H1 (cell line): Measurements from ENCODE around the gene FOXA2. TPM values are rescaled to one million over a fixed set of nuclear protein-coding genes. Genes with fewer than 3 reads are reported as not detected.

ENCODE experiments used
- CTCF ChIA-PET: fragments of 300-600 bp; sonication (Branson Sonifier 250); formaldehyde crosslinking; loops from one replicate; lab custom pipeline; 2021; ENCODE audit not compliant: partially characterized antibody; lab: Charles Lee
- POLR2A ChIA-PET: fragments of 300-600 bp; sonication (Branson Sonifier 250); formaldehyde crosslinking; loops from one replicate; lab custom pipeline; 2021; ENCODE audit warnings: inconsistent platforms; ENCODE audit not compliant: partially characterized antibody; lab: Charles Lee
- DNase-seq, 2 experiments: peaks; one replicate each; pipeline versions ENCODE4 v3.0.0 to v3.0.0-alpha.2; 2010 to 2022; ENCODE audit warnings: low spot score in 2 of 2, low read depth in 1 of 2, mixed read lengths in 1 of 2
- FAIRE-seq: peaks from 2 replicates; lab custom pipeline; 2011; peaks lifted over from hg19 to GRCh38; lab: Jason Lieb, UNC
- H2AFZ ChIP-seq: 2 replicates; pipeline ENCODE4 v1.8.1; 2012; ENCODE audit warnings: low read length, inconsistent platforms
- H2AK5ac ChIP-seq: 2 replicates; pipeline ENCODE4 v1.6.1; 2013; ENCODE audit warnings: low read depth, low read length
- H2BK120ac ChIP-seq: replicated peaks from 2 replicates; pipeline ENCODE3; 2013; ENCODE audit warnings: low read depth, low read length, inconsistent platforms
- H2BK12ac ChIP-seq: 2 replicates; pipeline ENCODE4 v1.6.1; 2013; ENCODE audit warnings: low read depth, low read length
- H2BK15ac ChIP-seq: 2 replicates; pipeline ENCODE4 v1.6.1; 2013; ENCODE audit warnings: low read length
- H2BK20ac ChIP-seq: 2 replicates; pipeline ENCODE4 v1.6.1; 2013; ENCODE audit warnings: low read length
- H2BK5ac ChIP-seq: 2 replicates; pipeline ENCODE4 v1.6.1; 2013; ENCODE audit warnings: low read depth, low read length
- H3K14ac ChIP-seq: 2 replicates; pipeline ENCODE4 v1.6.1; 2013; ENCODE audit warnings: inconsistent platforms; ENCODE audit not compliant: insufficient read length
- H3K18ac ChIP-seq: 2 replicates; pipeline ENCODE4 v1.6.1; 2013; ENCODE audit warnings: low read length; ENCODE audit errors: extremely low read depth
- H3K23ac ChIP-seq: 2 replicates; pipeline ENCODE4 v1.6.1; 2013; ENCODE audit warnings: inconsistent platforms; ENCODE audit not compliant: insufficient read length
- H3K23me2 ChIP-seq: 2 replicates; pipeline ENCODE4 v1.6.1; 2013; ENCODE audit warnings: low read depth, low read length
- H3K27ac ChIP-seq: 2 replicates; pipeline ENCODE4 v1.6.1; 2011; ENCODE audit warnings: low read depth, low read length, inconsistent platforms
- H3K27me3 ChIP-seq, 4 experiments: replicated peaks in 1 of 4; 1 replicate in 1 of 4; 2 replicates in 3 of 4; pipeline versions ENCODE4 v1.6.1 to v1.8.1; 2011 to 2013; ENCODE audit warnings: low read length in 3 of 4, mild to moderate bottlenecking in 3 of 4, inconsistent platforms in 2 of 4, mixed read lengths in 2 of 4, moderate library complexity in 1 of 4; ENCODE audit not compliant: control insufficient read depth in 3 of 4, insufficient read depth in 3 of 4; ENCODE audit errors: extremely low read depth in 1 of 4
- H3K36me3 ChIP-seq, 4 experiments: 2 replicates each; pipeline versions ENCODE4 v1.6.1 to v1.8.1; 2011 to 2013; ENCODE audit warnings: mild to moderate bottlenecking in 4 of 4, low read length in 3 of 4, moderate library complexity in 2 of 4, control low read depth in 1 of 4, inconsistent platforms in 1 of 4; ENCODE audit not compliant: insufficient read depth in 4 of 4, control insufficient read depth in 2 of 4
- H3K4ac ChIP-seq: replicated peaks from 2 replicates; pipeline ENCODE3; 2013; ENCODE audit warnings: low read length, low read depth, mixed read lengths, inconsistent platforms; ENCODE audit not compliant: insufficient read length
- H3K4me1 ChIP-seq, 4 experiments: replicated peaks in 1 of 4; 1 replicate in 1 of 4; 2 replicates in 3 of 4; pipeline versions ENCODE4 v1.6.1 to v1.8.1; 2011 to 2013; ENCODE audit warnings: low read length in 3 of 4, inconsistent platforms in 2 of 4, mixed read lengths in 1 of 4; ENCODE audit not compliant: insufficient read depth in 4 of 4, control insufficient read depth in 3 of 4
- H3K4me2 ChIP-seq, 2 experiments: 2 replicates each; pipeline versions ENCODE4 v1.6.1 to v1.8.1; 2011 to 2013; ENCODE audit warnings: low read depth in 2 of 2, low read length in 2 of 2, control low read depth in 1 of 2, inconsistent platforms in 1 of 2, mild to moderate bottlenecking in 1 of 2; ENCODE audit not compliant: insufficient read depth in 1 of 2
- H3K4me3 ChIP-seq, 4 experiments: fragments of 200-600, 300-600 bp in 1 of 4; sonication (generic), shearing (Covaris generic), sonication (Bioruptor Twin) in 1 of 4; 2 replicates each; pipeline versions ENCODE4 v1.5.1 to v1.8.1; 2011 to 2016; ENCODE audit warnings: low read length in 4 of 4, low read depth in 3 of 4, control low read depth in 2 of 4, inconsistent platforms in 2 of 4, mild to moderate bottlenecking in 2 of 4, mixed read lengths in 1 of 4, moderate library complexity in 1 of 4; ENCODE audit not compliant: insufficient read depth in 2 of 4; ENCODE audit errors: extremely low read depth in 1 of 4
- H3K56ac ChIP-seq: replicated peaks from 2 replicates; pipeline ENCODE3; 2013; ENCODE audit warnings: low read depth, mild to moderate bottlenecking, mixed read lengths, low read length, inconsistent platforms; ENCODE audit not compliant: insufficient read length
- H3K79me1 ChIP-seq: 2 replicates; pipeline ENCODE4 v1.6.1; 2013; ENCODE audit warnings: low read depth, low read length, control low read depth
- H3K79me2 ChIP-seq, 2 experiments: 2 replicates each; pipeline versions ENCODE4 v1.6.1 to v1.8.1; 2012 to 2013; ENCODE audit warnings: low read length in 2 of 2, mild to moderate bottlenecking in 2 of 2, inconsistent platforms in 1 of 2; ENCODE audit not compliant: insufficient read depth in 2 of 2, control insufficient read depth in 1 of 2
- H3K9ac ChIP-seq, 4 experiments: replicated peaks in 1 of 4; 1 replicate in 1 of 4; 2 replicates in 3 of 4; pipeline versions ENCODE4 v1.6.1 to v1.8.1; 2011 to 2013; ENCODE audit warnings: low read depth in 3 of 4, low read length in 3 of 4, control low read depth in 2 of 4, mild to moderate bottlenecking in 2 of 4, moderate library complexity in 2 of 4, inconsistent platforms in 1 of 4; ENCODE audit errors: extremely low read depth in 1 of 4
- H3K9me3 ChIP-seq, 2 experiments: 2 replicates each; pipeline versions ENCODE4 v1.6.1 to v1.8.1; 2012 to 2013; ENCODE audit warnings: mild to moderate bottlenecking in 2 of 2, moderate library complexity in 2 of 2, control low read depth in 1 of 2, inconsistent platforms in 1 of 2, low read depth in 1 of 2, low read length in 1 of 2, mixed read lengths in 1 of 2; ENCODE audit not compliant: insufficient read depth in 2 of 2
- H4K20me1 ChIP-seq, 2 experiments: replicated peaks in 1 of 2; 2 replicates each; pipeline versions ENCODE3 to v1.8.1; 2011 to 2013; ENCODE audit warnings: inconsistent platforms in 2 of 2, low read length in 2 of 2, mild to moderate bottlenecking in 1 of 2; ENCODE audit not compliant: insufficient read depth in 2 of 2, control insufficient read depth in 1 of 2
- H4K5ac ChIP-seq: 2 replicates; pipeline ENCODE4 v1.6.1; 2013; ENCODE audit warnings: low read length, low read depth, mixed read lengths, inconsistent platforms; ENCODE audit not compliant: insufficient read length
- H4K8ac ChIP-seq: 2 replicates; pipeline ENCODE4 v1.8.0; 2013; ENCODE audit warnings: mild to moderate bottlenecking, moderate library complexity, low read length, inconsistent platforms; ENCODE audit not compliant: insufficient read depth; ENCODE audit errors: extremely low read depth
- H4K91ac ChIP-seq: replicated peaks from 2 replicates; pipeline ENCODE3; 2013; ENCODE audit warnings: low read length, mixed read lengths, inconsistent platforms; ENCODE audit not compliant: insufficient read length
- BRCA1 ChIP-seq: IDR thresholded peaks from 2 replicates; pipeline ENCODE4 v1.6.1; 2012; ENCODE audit warnings: low read depth, low read length, improper control_type of control experiment
- JUN ChIP-seq: IDR thresholded peaks from 2 replicates; pipeline ENCODE4 v1.6.1; 2011; ENCODE audit warnings: low read depth, mild to moderate bottlenecking, improper control_type of control experiment, low read length
- SRF ChIP-seq: IDR thresholded peaks from 2 replicates; pipeline ENCODE4 v1.6.1; 2011; ENCODE audit warnings: mild to moderate bottlenecking, low read depth, low read length, moderate library complexity
- YY1 ChIP-seq: IDR thresholded peaks from 2 replicates; pipeline ENCODE4 v1.6.1; 2011; ENCODE audit warnings: low read depth, mild to moderate bottlenecking, low read length
- WGBS, 2 experiments: shearing (Covaris generic) in 1 of 2; methylation state at CpG; one replicate each; pipeline versions ENCODE4 v1.1.6 to v1.1.7; 2013 to 2015; ENCODE audit warnings: low lambda C conversion rate in 2 of 2, mixed read lengths in 2 of 2, inconsistent platforms in 1 of 2, low coverage in 1 of 2, missing lambda C conversion rate in 1 of 2; ENCODE audit not compliant: insufficient replicate concordance in 2 of 2, insufficient coverage in 1 of 2, insufficient read length in 1 of 2; ENCODE audit errors: extremely low coverage in 1 of 2, missing lambda C conversion rate in 1 of 2; 5-methylcytosine and 5-hydroxymethylcytosine counted together
- polyA plus RNA-seq, 7 experiments: library from polyadenylated mRNA; depleted of rRNA in 3 of 7; stranded (reverse) in 5 of 7; unstranded in 2 of 7; fragments of >200 nt in 5 of 7; fragments of 200-250 nt in 2 of 7; gene quantifications; 1 replicate in 5 of 7; 2 replicates in 1 of 7; 4 replicates in 1 of 7; pipeline versions ENCODE4 v1.2.1 to v1.2.3, GENCODE V29; 2011 to 2013; ENCODE audit warnings: missing spikeins in 2 of 7, mixed read lengths in 2 of 7
- total RNA-seq: library from RNA; stranded (reverse); fragmentation: NEBNext Ultra II Directional; extraction: Animal tissue kit (Norgen Biotek cat#: 25700); gene quantifications from 2 replicates; pipeline ENCODE4 v1.2.1, GENCODE V29; 2021

The FOXA2 gene
- total and polyA plus RNA-seq, 2 of the 8 experiments (the other 6 are each of a cell fraction or from before 2014, with no cell fraction given) = not detected

DNA sequence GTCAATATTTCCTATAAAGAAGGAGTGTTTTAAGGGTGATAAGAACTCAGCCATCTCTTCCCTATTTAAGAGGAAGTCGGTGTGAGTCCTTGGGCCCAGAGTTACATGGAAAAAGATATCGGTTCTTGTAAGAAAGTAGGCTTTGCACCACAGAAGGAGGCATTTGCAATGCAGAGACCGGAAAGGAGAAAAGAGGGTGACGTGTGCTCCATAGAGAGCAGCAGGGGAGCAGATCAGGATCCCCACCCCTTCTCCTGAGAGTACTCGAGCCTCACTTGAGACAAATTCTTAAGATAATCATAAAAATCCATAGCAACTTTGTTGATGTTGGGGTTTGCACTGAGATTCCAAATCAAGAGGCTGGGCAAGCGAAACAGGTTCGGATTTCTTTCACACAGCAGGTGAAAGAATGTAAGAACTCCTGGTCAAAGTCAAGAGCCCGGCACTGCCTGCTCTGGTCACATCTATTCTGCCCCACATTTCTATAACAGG is 27.8 kb downstream of the FOXA2 start:
- Histone ChIP-seq H3K23me2 (no peaks in the 10 kb centered on the region; the same call in 1 of the 2 replicates), H3K27ac (no peak overlapping the region), H4K8ac (no peak overlapping the region), H2AFZ (no peak overlapping the region), H2AK5ac (no peak overlapping the region), H2BK20ac (no peak overlapping the region), H3K4me1 (peaks cover 8 to 23% (median 17%) of the 10 kb centered on the region in 4 experiments), H2BK120ac (no peak overlapping the region), H3K4me2 (peak overlapping the region; percentile 20 to 43; a peak in 2 of 4 replicates), H3K56ac (no peak overlapping the region), H3K14ac (no peak overlapping the region), H3K79me2 (no peaks in the 10 kb centered on the region)
- FAIRE-seq (peak; percentile 28), DNase-seq (no peak)
- no peak for TF ChIP-seq SRF
- TF ChIP-seq JUN = no peak
- TF ChIP-seq YY1 = no peak
- TF ChIP-seq BRCA1 = no peak
- TF ChIP-seq, all 59 proteins: peak for 0
- H2BK5ac ChIP-seq = no peak overlapping the region
- no peak overlapping the region for H3K4me3 ChIP-seq
- H3K27me3 ChIP-seq = peaks cover 35 to 62% (median 57%) of the 10 kb centered on the region in 4 experiments
- H3K23ac ChIP-seq = no peak overlapping the region
- WGBS, 2 experiments = 29% methylated on average over 8 of the region's 8 CpGs; no CpG with 5 or more reads in 1 of the 2 experiments
- ChIA-PET POLR2A (no interaction called here), CTCF (no interaction called here)
- H4K5ac ChIP-seq = no peak overlapping the region
- no peaks in the 10 kb centered on the region for H3K79me1 ChIP-seq
- H4K91ac ChIP-seq = no peak overlapping the region
- H3K36me3 ChIP-seq = no peaks in the 10 kb centered on the region
- no peak overlapping the region for H3K4ac ChIP-seq
- 0 out of 4 replicates have a peak, but pooled peaks cover 0 to 3% of the 10 kb centered on the region in 2 experiments for H3K9me3 ChIP-seq
- no peak overlapping the region for H3K18ac ChIP-seq
- H3K9ac ChIP-seq = no peak overlapping the region
- H2BK15ac ChIP-seq = no peak overlapping the region
- no peak overlapping the region for H2BK12ac ChIP-seq
- H4K20me1 ChIP-seq = peaks cover 0 to 6% of the 10 kb centered on the region in 2 experiments
